Activated CD4-positive, alpha-beta T cell treated with anti-CD3 and anti-CD28 coated beads for 24 hours (primary cell): ENCODE results near the gene ZNF337.
"Not testable (repeated sequence)": the region's sequence is repeated elsewhere in the genome, so short reads cannot be mapped to it uniquely, and the experiment has no call there.

ENCODE experiments used
- DNase-seq, 2 donors: peaks; one replicate each; pipeline ENCODE4 v3.0.0-alpha.2; 2020; ENCODE audit warnings: low read depth in 2 of 2

Gene ZNF337

GRCh38 chr20:25695532-25696370 lies 902 bp downstream of the ZNF337 start:
- no peak for DNase-seq

- no peak for DNase-seq
These were observed 4.2 kb downstream of the ZNF337 start for GRCh38 chr20:25692499-25692898.

DNA sequence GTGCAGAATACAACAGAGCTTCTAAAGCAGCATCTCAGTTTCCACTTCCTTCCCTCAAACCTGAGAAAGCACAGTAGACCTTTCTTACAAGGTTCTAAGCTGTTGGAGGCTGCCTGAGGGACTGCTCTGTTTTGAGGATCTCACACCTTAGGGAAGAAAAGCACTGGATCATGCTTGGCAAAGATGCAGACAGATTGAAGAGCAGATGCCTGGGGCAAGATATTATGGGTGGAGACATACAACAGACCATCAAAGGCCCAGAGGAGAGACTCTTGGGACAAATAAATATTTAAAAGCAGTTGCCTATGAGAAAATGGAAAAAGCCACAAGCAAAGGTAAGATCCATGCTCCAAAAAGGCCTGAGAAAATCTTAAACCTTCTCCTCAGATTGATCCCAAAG lies 6.2 kb downstream of the ZNF337 start:
- DNase-seq, result no peak

DNA sequence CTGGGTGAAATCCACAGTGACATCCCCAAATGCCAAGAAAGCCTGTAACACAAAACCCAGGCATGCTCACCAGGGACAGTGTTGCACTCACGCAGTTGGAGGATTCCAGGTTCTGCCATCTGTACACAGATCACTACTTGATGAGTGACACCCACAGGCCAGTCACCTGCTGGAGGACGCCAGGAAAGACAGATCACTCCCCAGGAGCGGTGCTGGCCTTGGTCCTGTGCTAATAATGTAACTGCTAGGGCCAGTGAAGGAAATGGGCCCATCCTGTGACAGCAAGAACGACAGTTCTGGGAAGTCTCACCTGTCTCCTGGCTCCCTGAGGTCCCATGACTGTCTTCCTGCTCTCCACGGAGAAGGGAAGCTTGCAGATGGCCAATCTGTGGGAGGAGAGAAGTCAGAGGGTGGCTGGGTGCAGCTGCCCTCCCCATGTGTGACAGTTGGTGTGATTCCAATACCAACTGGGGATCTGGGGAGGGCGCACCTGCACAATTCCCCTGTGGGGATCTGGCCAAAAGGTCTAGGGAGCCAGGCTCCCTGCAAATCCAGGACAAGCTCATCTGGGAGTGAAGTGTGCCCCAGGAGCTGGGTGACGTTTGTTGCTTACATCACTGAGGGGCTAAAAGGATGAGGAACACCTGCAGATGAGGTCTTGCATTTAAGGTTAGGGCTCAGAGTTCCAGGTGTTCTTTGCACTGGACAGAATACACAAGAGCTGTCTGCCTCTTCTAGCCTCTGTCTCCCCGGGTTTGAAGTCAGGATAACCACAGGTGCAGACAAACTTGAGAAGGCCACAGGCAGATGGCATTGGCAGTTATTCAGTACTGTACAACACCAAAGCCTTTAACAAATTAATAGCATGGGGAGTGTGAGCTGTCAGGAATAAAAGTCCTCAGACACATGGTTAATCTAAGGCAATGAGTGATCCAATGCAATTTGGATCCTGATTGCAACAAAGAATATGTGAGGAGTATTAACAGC lies 10.3 kb downstream of the ZNF337 start:
- no peak for DNase-seq

DNA sequence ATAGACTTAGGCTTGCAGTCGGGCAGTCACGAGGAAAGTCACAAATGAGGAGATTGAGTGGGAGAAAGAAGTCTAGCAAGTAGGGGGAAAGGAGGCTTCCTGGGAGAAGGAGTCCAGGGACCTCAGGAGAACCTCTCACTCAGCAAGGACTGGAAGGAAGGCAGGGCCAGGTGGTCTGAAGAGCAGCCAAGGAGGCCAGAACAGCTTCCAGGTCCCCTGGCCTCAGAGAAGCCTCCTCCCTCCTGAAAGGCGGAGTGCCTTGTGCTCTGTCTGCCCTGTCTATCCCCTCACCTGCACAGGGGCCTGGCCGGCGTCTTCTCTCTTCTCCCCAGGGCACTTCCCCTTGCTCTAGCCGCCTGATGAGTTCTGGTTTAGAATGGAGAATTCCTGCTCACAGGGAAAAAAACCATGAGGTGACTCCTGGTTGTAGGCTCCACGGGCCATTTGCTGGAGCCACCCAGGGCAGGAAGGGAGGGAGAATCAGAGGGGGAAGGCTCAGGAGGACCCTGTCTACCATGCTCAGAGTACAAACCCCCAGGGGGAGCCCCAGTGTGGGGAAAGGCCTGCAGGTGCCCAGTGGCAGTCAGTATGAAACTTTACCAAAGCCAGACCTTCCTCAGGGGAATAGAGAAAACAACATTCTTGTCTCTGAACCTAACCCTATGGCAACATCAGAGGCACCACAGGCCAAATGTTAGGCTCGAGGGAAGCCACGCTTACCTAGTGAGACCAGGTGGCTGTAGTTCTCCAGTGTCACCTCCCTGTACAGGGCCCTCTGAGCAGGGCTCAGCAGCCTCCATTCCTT lies 11.2 kb downstream of the ZNF337 start:
- DNase-seq, result no peak

- DNase-seq, result not testable (repeated sequence)
These were observed 12.8 kb downstream of the ZNF337 start for GRCh38 chr20:25683826-25684225.

GRCh38 chr20:25683050-25683449 lies 13.6 kb downstream of the ZNF337 start:
- DNase-seq, result no peak

- no peak for DNase-seq
These were observed 20.4 kb downstream of the ZNF337 start for GRCh38 chr20:25676164-25676809.

DNA sequence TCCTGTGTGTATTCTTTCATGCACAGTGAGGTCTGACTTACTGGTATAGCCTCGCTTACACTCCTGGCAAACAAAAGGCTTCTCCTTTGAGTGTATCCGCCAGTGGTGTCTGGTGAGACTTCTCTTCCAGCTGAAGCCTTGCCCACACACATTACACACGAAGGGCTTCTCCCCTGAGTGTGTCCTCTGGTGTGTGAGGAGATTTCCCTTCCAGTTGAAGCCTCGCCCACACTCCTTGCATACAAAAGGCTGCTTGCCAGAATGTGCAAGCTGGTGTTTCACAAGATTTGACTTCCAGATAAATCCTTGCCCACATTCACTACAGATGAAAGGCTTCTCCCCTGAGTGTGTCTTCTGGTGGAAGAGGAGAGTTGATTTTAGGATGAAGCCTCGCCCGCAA lies 21.5 kb downstream of the ZNF337 start:
- no peak for DNase-seq

DNA sequence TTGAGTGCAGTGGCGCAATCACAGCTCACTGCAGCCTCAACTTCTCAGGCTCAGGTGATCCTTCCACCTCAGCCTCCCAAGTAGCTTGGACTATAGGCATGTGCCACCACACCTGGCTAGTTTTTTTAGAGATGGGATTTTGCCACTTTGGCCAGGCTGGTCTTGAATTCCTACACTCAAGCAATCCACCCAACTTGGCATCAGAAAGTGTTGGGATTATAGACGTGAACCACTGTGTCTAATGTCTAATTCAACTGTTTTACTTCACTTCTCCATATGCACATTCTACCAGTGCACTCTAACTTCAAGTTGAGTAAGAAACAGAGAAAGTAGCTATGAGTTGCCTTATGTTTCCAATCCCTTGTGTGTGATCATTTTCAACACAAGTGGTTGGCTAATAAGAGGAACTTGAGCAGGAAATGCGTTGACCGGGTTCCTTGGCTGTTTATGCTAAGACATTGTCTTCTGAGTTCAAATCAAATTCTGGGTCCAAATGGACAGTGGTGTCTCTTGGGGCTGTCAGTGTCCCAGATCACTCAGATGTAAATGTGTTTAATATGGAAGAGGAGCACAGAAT lies 23.9 kb downstream of the ZNF337 start:
- no peak for DNase-seq

DNA sequence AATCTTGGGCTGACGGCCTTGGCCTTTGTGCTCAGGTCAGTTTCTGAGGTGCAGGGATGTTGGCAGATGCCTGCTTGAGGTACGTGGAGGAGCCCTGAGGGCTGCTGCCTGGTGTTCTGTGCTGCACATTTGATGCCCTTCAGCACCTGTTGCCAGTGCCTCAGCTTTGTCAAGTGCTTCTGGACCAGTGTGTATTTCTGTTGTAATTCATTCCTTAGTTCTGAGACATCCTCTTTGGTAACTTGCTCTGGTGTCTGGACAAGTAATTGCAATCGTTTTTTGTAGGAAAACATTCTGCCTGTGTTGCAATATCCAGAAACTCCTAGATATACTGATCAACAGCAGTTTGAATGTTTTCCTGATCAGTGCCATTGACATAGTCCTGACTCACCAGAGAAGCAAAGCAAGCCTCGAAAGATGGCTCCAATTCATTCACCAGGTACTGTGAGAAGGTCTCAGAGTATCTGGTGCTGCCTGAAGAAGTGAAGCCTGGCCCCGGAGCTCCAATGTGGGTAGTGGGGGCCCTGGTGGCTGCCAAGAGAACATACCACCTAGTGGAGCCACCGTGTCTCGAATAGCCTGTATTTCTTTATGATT lies 26.7 kb downstream of the ZNF337 start:
- DNase-seq, result no peak

DNA sequence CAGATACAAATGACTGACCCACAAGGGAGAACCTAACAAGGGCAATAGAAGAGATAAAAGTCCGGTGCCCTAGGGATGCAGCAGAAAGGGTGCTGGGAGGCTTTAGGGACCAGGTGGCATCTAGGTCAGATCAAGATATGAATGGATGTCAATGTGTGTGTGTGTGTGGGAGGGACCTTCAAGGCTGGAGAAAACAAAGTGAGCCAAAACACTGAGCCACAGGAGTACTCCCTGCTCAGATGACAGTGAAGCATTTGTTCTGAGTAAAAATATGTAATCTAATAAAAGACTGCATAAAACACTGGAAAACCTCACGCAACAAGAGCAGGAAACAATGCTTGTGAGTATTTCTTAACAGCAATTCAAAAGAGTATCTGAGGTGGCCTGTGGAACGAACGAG lies 28.2 kb downstream of the ZNF337 start:
- no peak for DNase-seq

GRCh38 chr20:25659999-25660398 lies 36.7 kb downstream of the ZNF337 start:
- no peak for DNase-seq

DNA sequence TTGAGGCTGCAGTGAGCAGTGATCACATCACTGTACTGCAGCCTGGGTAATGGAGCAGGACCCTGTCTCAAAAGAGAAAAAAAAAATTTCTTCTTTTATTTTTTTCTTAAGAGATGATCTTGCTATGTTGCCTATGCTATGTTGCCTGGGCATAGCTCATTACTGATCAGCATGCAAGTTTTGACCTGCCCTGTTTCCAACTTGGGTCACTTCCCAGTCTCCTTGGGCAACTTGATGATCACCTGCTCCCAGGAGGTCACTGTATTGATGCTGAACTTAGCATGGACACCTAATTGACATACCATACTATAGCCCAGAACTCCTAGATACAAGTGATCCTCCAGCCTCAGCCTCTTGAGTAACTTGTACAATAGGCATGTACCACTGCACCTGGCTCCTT lies 42.2 kb downstream of the ZNF337 start:
- no peak for DNase-seq

DNA sequence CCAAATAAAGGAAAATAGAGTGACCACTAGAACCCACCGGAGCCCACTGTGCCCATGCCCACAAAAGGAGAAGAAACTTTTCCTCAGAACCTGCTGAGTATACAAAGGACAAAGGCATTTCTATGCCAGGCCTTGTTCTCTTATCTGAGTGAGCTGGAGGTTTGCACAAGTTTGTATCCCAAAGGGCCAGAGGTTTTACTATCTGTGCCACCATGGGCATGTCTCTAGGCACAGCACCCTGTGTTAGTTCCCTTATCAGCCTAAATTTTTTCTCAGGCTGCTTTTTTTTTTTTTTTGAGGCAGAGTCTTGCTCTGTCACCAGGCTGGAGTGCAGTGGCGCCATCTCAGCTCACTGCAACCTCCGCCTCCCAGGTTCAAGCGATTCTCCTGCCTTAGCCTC lies 43.8 kb downstream of the ZNF337 start:
- DNase-seq, result not testable (repeated sequence)

- no peak for DNase-seq
These were observed 51.8 kb downstream of the ZNF337 start for GRCh38 chr20:25644814-25645213.

- no peak for DNase-seq
These were observed 52.9 kb downstream of the ZNF337 start for GRCh38 chr20:25643716-25644115.

DNA sequence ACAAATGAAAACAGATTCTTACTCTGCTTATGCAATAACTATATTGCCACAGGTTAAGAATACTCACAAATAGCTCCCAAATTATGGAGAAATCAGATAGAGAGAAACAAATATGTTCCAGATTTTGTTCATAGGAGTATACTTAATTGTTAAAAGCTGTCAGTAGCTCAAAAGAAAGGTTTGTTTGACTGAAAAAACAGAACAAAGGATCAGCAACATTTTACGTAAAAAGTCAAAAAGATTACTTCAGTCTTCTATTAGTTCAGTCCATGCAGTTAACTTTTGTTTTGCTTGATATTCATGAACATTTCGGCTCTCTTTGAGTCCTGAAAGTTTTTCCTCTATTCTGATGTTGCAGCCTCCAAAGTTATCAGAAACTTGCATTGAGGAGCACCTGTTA lies 59.4 kb downstream of the ZNF337 start:
- no peak for DNase-seq

DNA sequence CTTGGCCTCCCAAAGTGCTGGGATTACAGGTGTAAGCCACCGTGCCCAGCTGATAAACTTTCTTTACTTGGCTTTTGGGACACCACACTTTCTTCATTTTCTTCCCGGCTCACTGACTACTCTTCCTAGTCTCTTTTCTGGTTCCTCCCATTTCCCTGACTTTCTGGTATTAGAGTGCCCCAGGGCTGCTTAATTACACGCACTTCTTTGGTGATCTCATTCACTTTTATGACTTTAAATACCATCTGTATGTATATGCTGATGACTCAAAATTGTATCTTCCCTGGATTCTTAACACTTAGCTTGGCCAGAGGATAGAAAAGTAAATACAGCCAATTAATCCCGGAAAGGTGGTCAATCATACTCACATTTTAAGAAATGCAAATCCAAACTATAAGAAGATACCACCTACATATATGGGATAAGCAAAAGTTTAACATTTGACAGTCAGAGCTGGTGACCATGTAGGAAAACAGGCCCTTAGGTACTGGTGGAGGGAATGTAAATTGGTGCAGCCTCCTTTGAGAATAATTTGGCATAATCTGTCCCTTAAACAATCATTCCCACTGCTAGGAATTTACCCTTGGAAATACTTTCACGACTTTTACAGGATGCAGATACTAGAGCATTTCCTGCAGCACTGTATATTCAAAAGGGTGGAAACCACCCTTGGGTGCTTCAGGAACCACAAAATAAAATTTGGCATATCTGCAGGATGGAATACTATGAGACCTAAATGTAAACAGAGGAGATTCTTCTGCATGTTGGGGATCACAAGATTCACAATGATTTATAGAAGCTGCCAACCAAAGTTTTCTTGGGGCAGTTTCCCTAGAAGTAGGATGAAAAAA lies 63.5 kb downstream of the ZNF337 start:
- no peak for DNase-seq

DNA sequence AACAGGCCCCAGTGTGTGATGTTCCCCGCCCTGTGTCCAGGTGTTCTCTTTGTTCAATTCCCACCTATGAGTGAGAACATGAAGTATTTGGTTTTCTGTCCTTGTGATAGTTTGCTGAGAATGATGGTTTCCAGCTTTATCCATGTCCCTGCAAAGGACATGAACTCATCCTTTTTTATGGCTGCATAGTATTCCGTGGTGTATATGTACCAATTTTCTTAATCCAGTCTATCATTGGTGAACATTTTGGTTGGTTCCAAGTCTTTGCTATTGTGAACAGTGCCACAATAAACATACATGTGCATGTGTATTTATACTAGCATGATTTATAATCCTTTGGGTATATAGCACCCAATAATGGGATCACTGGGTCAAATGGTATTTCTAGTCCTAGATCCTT lies 66.0 kb downstream of the ZNF337 start:
- not testable (repeated sequence) for DNase-seq
